Duodenal mucosa (tissue), 2 donors: ENCODE measurements around the gene PTPRN2.

Experiments used
- H3K27ac ChIP-seq: one replicate; pipeline ENCODE4 v1.7.0; 2013; ENCODE audit warnings: low read depth, low read length
- H3K27me3 ChIP-seq, 2 donors: one replicate each; pipeline ENCODE4 v1.7.0; 2013; ENCODE audit warnings: low read length in 2 of 2, control low read depth in 1 of 2; ENCODE audit not compliant: insufficient read depth in 2 of 2, control insufficient read depth in 1 of 2
- H3K36me3 ChIP-seq, 2 donors: one replicate each; pipeline ENCODE4 v1.7.0; 2013; ENCODE audit warnings: low read length in 2 of 2, control low read depth in 1 of 2; ENCODE audit not compliant: insufficient read depth in 2 of 2, control insufficient read depth in 1 of 2
- H3K4me1 ChIP-seq, 2 donors: one replicate each; pipeline ENCODE4 v1.7.0; 2013; ENCODE audit warnings: low read length in 2 of 2, control low read depth in 1 of 2; ENCODE audit not compliant: insufficient read depth in 2 of 2, control insufficient read depth in 1 of 2
- H3K4me3 ChIP-seq, 2 donors: one replicate each; pipeline ENCODE4 v1.7.0; 2013; ENCODE audit warnings: low read length in 2 of 2, low read depth in 1 of 2
- H3K9ac ChIP-seq, 2 donors: one replicate each; pipeline ENCODE4 v1.7.0; 2013; ENCODE audit warnings: low read length in 2 of 2, low read depth in 1 of 2
- H3K9me3 ChIP-seq, 2 donors: one replicate each; pipeline ENCODE4 v1.7.0; 2013; ENCODE audit warnings: low read length in 2 of 2, control low read depth in 1 of 2; ENCODE audit not compliant: control insufficient read depth in 1 of 2

Gene PTPRN2

GRCh38 chr7:158141221-158141582 lies 446.4 kb downstream of the PTPRN2 start:
- Histone ChIP-seq H3K9me3 (peaks cover 14 to 15% of the 10 kb centered on the region in 2 donors), H3K27me3 (no peaks in the 10 kb centered on the region), H3K9ac (no peak overlapping the region), H3K4me1 (no peaks in the 10 kb centered on the region), H3K4me3 (no peak overlapping the region), H3K27ac (no peak overlapping the region), H3K36me3 (no peaks in the 10 kb centered on the region)

DNA sequence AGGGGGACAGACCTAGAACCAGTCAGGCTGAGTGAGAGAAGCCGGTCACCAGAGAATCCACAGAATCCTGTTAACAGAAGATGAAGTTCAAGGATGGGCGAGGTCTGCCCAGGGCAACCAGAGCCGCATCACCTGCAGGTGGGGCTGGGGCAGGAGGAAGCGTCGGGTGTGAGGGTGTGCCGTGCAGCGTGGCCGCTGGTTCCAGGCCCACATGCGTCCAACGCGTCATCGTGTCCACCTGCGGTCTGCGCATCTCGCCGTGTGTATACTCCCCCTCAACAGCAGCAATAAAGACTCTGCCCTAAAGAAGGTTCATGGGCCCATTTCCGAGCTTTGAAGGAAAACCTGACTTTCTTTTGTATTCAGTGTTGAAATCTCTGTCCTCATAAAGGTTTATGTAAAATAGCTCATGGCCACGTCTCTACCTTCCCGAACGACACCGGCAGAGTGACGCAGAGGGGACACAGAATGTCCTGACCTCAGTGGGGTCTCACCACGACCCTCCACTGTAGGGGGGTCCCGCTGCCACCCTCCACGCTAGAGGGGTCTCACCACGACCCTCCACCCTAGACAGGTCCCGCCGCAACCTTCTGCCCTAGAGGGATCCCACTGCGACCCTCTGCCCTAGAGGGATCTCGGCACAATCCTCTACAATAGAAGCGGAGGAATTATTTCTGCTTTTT lies 446.9 kb downstream of the PTPRN2 start:
- Histone ChIP-seq H3K27me3 (no peaks in the 10 kb centered on the region), H3K27ac (no peak overlapping the region), H3K4me1 (no peaks in the 10 kb centered on the region), H3K4me3 (no peak overlapping the region), H3K9ac (no peak overlapping the region), H3K36me3 (no peaks in the 10 kb centered on the region), H3K9me3 (peaks cover 13 to 15% of the 10 kb centered on the region in 2 donors)

DNA sequence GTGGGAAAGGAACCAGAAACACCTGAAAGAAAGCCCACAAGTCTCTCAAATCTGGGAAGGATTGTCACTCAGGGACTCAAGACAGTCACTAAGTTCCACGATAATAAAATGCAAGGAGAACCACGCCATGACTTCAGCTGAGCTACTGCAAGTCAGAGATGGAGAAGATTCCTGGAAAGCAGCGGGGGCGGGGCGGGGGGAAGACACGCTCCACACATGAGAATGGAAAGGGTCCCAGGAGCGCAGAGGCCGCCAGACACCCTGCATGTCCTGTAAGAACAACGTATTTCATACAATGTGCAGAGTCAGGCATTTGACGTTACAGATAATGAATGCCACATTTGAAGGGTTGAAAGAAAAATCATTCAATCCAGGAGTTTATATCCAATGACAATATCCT lies 448.1 kb downstream of the PTPRN2 start:
- Histone ChIP-seq H3K9me3 (peaks cover 4 to 12% of the 10 kb centered on the region in 2 donors), H3K36me3 (no peaks in the 10 kb centered on the region), H3K4me3 (no peak overlapping the region), H3K27ac (no peak overlapping the region), H3K27me3 (no peaks in the 10 kb centered on the region), H3K9ac (no peak overlapping the region), H3K4me1 (no peaks in the 10 kb centered on the region)

- no peaks in the 10 kb centered on the region for H3K4me1 ChIP-seq
- H3K27ac ChIP-seq: no peak overlapping the region
- H3K4me3 ChIP-seq: no peak overlapping the region
- H3K9ac ChIP-seq: no peak overlapping the region
- H3K27me3 ChIP-seq: no peaks in the 10 kb centered on the region
- no peaks in the 10 kb centered on the region for H3K36me3 ChIP-seq
- peaks cover 0 to 6% of the 10 kb centered on the region in 2 donors for H3K9me3 ChIP-seq
Measured at GRCh38 chr7:158138329-158138597, 449.4 kb downstream of the PTPRN2 start.

- Histone ChIP-seq H3K4me1 (no peaks in the 10 kb centered on the region), H3K36me3 (no peaks in the 10 kb centered on the region), H3K9ac (no peak overlapping the region), H3K9me3 (peaks cover 0 to 3% of the 10 kb centered on the region in 2 donors), H3K27ac (no peak overlapping the region), H3K4me3 (no peak overlapping the region), H3K27me3 (no peaks in the 10 kb centered on the region)
Measured at GRCh38 chr7:158137516-158138328, 449.9 kb downstream of the PTPRN2 start.

GRCh38 chr7:158135931-158136330 lies 451.7 kb downstream of the PTPRN2 start:
- Histone ChIP-seq H3K27ac (no peak overlapping the region), H3K4me1 (no peaks in the 10 kb centered on the region), H3K36me3 (no peaks in the 10 kb centered on the region), H3K4me3 (no peak overlapping the region), H3K9me3 (peaks cover 4 to 12% of the 10 kb centered on the region in 2 donors), H3K27me3 (no peaks in the 10 kb centered on the region), H3K9ac (no peak overlapping the region)

GRCh38 chr7:158134824-158135223 lies 452.8 kb downstream of the PTPRN2 start:
- H3K4me1 ChIP-seq: no peaks in the 10 kb centered on the region
- no peak overlapping the region for H3K27ac ChIP-seq
- no peaks in the 10 kb centered on the region for H3K27me3 ChIP-seq
- no peaks in the 10 kb centered on the region for H3K36me3 ChIP-seq
- no peak overlapping the region for H3K4me3 ChIP-seq
- no peak overlapping the region for H3K9ac ChIP-seq
- peaks cover 6 to 20% of the 10 kb centered on the region in 2 donors for H3K9me3 ChIP-seq

DNA sequence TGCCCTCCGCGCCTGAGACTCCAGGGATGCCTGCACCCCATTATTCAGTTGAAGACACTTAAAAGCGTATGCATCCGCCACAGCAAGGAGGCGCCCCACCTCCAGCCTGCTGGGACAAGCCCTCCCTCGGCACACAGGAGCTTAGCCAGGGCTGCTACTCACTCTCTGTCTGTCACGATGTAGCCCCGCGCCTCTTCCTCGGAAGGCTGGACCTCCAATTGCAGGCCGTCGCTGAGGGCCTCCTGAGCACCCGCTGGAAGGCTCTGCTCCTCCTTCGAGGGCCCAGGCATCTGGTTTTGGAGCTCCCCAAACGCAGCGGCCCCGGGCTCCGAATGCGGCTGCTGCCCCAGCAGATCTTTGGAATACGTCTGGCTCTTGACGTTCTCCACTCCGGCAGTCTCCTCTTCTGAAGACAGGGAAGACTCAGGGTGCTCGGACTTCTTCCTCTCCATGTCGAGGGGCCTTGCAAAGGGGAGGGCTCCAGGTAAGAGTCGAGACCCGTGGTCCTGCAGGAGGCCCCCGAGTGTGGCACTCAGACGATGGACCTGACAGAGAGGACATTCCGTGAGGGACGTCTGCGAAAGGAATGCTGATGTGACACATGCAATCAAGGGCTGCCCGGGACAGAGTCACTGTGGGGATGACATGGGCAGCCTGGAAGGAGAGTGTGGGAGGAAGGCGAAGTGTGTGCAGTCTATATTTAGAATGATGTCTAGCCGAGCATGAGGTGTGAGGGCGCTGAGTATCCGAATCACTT lies 453.9 kb downstream of the PTPRN2 start:
- H3K9ac ChIP-seq: no peak overlapping the region
- H3K27ac ChIP-seq: no peak overlapping the region
- no peaks in the 10 kb centered on the region for H3K4me1 ChIP-seq
- peaks cover 9 to 28% of the 10 kb centered on the region in 2 donors for H3K9me3 ChIP-seq
- H3K36me3 ChIP-seq: no peaks in the 10 kb centered on the region
- H3K27me3 ChIP-seq: peaks cover 0 to 2% of the 10 kb centered on the region in 2 donors
- no peak overlapping the region for H3K4me3 ChIP-seq

DNA sequence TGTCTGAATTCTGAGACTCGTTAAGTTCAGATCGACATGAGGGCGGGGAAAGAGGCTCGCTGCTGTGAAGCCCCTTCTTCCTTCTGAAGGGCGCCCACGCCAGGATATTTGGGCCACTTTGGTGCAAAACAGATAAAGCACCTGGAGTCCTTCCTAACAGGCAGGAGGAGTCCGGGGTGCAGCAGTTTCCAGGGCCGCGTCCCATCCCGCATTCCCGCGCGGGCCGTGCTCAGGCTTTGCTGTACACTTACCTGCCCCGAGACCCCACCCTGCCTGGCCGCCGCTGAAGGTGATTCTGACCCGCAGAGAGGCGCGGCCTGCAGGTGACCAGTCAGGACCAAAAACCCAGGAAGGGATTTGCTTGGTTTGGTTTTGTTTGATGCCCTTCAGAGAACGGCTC lies 454.6 kb downstream of the PTPRN2 start:
- no peak overlapping the region for H3K9ac ChIP-seq
- no peak overlapping the region for H3K4me3 ChIP-seq
- peaks cover 0 to 2% of the 10 kb centered on the region in 2 donors for H3K27me3 ChIP-seq
- H3K27ac ChIP-seq: no peak overlapping the region
- no peaks in the 10 kb centered on the region for H3K4me1 ChIP-seq
- peaks cover 9 to 28% of the 10 kb centered on the region in 2 donors for H3K9me3 ChIP-seq
- H3K36me3 ChIP-seq: no peaks in the 10 kb centered on the region

GRCh38 chr7:158130023-158130409 lies 457.6 kb downstream of the PTPRN2 start:
- H3K36me3 ChIP-seq: no peaks in the 10 kb centered on the region
- H3K9ac ChIP-seq: no peak overlapping the region
- peaks cover 11 to 32% of the 10 kb centered on the region in 2 donors for H3K9me3 ChIP-seq
- H3K27ac ChIP-seq: no peak overlapping the region
- H3K4me3 ChIP-seq: no peak overlapping the region
- no peaks in the 10 kb centered on the region for H3K4me1 ChIP-seq
- H3K27me3 ChIP-seq: peaks cover 0 to 2% of the 10 kb centered on the region in 2 donors
